ENCODE results near the gene GTF2F1.

GRCh38 chr19:6333439-6333838 lies 59.5 kb downstream of the GTF2F1 start, which contains the start of gene ACER1:
- no peak for TF ChIP-seq CTCF (IDR thresholded peaks at IDR 0.05 in 4 of 5, conservative IDR thresholded peaks at IDR 0.05 in 1 of 5)
- TF ChIP-seq POLR2A (IDR thresholded peaks at IDR 0.05): no peak

All from gastrocnemius medialis (tissue), 4 donors.